MCF 10A (cell line): ENCODE results near the gene EIPR1. TPM values are rescaled to one million over a fixed set of nuclear protein-coding genes. Genes with fewer than 3 reads are reported as not detected.

Experiments used
- BruUV-seq: library from RNA; stranded (reverse); fragments of 400-500 nt; replicated peaks from 2 replicates; lab custom pipeline; 2021; lab: Mats Ljungman, UMichigan
- CTCF ChIA-PET: fragments of 300-600 bp; sonication (Branson Sonifier 250); formaldehyde crosslinking; extraction: SDS; loops from one replicate; lab custom pipeline; 2021; ENCODE audit warnings: antibody characterized with exemption, inconsistent platforms; lab: Yijun Ruan, JAX
- POLR2A ChIA-PET: fragments of 300-600, 350-650 bp; sonication (Branson Sonifier 250); formaldehyde crosslinking; extraction: SDS; loops from one replicate; lab custom pipeline; 2020; ENCODE audit warnings: antibody characterized with exemption, inconsistent platforms; lab: Yijun Ruan, JAX
- DNase-seq: peaks from one replicate; pipeline ENCODE4 v3.0.0-alpha.2; 2018; ENCODE audit not compliant: unreplicated experiment
- H3K27ac Mint-ChIP-seq: one replicate; pipeline ENCODE4 v1.8.0; 2022; ENCODE audit warnings: mild to moderate bottlenecking, low read depth, mixed read lengths; ENCODE audit not compliant: unreplicated experiment
- H3K27me3 Mint-ChIP-seq: one replicate; pipeline ENCODE4 v1.8.0; 2022; ENCODE audit warnings: mixed read lengths; ENCODE audit not compliant: insufficient read depth, unreplicated experiment
- H3K36me3 Mint-ChIP-seq: one replicate; pipeline ENCODE4 v1.8.0; 2022; ENCODE audit warnings: mild to moderate bottlenecking, moderate library complexity, mixed read lengths; ENCODE audit not compliant: insufficient read depth, unreplicated experiment
- H3K4me1 Mint-ChIP-seq: one replicate; pipeline ENCODE4 v1.8.0; 2022; ENCODE audit warnings: mixed read lengths; ENCODE audit not compliant: insufficient read depth, unreplicated experiment
- H3K4me3 Mint-ChIP-seq: one replicate; pipeline ENCODE4 v1.8.0; 2022; ENCODE audit warnings: mild to moderate bottlenecking, moderate library complexity, mixed read lengths; ENCODE audit not compliant: unreplicated experiment
- H3K9me3 Mint-ChIP-seq: one replicate; pipeline ENCODE4 v1.8.0; 2022; ENCODE audit warnings: mixed read lengths; ENCODE audit not compliant: unreplicated experiment
- CTCF ChIP-seq: fragments of 200-600 bp; IDR thresholded peaks from one replicate; pipeline ENCODE4 v1.8.0; 2022; ENCODE audit warnings: antibody characterized with exemption, mild to moderate bottlenecking; ENCODE audit not compliant: unreplicated experiment
- intact Hi-C: fragments of 100-400 bp; cut with micrococcal nuclease; formaldehyde crosslinking; loops from 2 replicates; pipeline ENCODE4 v1.14.1; 2022
- total RNA-seq: library from RNA; stranded (reverse); gene quantifications from 2 replicates; pipeline ENCODE4 v1.2.3, GENCODE V29; 2022

The EIPR1 gene
- total RNA-seq, 1 experiment from 2014 or later = 49.0 TPM

DNA sequence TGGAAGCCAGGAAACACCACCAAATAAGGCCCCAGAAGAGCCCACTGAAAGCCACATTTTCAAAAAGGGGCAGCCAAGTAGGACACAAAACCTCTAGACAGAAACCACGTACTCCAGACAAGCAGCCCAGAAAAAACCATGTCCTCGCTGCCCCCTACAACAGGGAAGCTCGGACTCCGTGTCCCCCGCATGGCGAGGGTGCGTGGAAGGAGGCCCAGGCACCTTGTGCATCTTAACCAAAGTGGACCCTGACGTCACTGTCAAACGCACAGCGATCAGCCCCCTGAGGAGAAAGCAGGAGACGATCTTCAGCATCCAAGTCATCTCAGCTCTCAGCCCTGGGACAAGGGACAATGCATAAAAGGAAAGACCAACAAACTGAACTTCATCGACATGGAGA lies 168.4 kb downstream of the EIPR1 start:
- Mint-ChIP-seq H3K4me1 (no peaks in the 10 kb centered on the region), H3K9me3 (no peaks in the 10 kb centered on the region), H3K27ac (no peak overlapping the region), H3K4me3 (no peak overlapping the region), H3K36me3 (peaks cover 6% of the 10 kb centered on the region), H3K27me3 (no peaks in the 10 kb centered on the region)
- DNase-seq = no peak
- no peak for TF ChIP-seq CTCF
- ChIA-PET POLR2A (no interaction called here), CTCF (no interaction called here)
- BruUV-seq = no TSS peak
- intact Hi-C loops = no loop called here

DNA sequence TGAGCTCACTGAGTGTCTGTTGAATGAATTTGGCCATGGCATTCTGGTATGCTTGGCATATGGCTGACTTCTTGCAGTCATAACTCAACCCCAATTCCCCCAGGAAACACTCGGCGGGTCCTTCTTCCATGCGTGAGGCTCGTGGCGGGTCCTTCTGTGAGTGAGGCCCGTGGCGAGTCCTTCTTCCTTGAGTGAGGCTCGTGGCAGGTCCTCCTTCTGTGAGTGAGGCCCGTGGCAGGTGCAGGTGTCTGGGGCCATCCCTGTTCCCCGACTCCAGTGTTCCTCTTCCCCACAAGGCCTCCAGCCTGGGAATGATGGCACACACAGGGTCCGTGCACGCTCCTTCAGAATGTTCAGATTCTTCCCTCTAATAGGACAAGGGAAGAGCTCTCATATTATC lies 169.0 kb downstream of the EIPR1 start:
- intact Hi-C loops = no loop called here
- H3K27me3 Mint-ChIP-seq = no peaks in the 10 kb centered on the region
- H3K9me3 Mint-ChIP-seq = no peaks in the 10 kb centered on the region
- ChIA-PET POLR2A (no interaction called here), CTCF (no interaction called here)
- no peak for DNase-seq
- H3K4me1 Mint-ChIP-seq = no peaks in the 10 kb centered on the region
- H3K36me3 Mint-ChIP-seq = no peaks in the 10 kb centered on the region
- no TSS peak for BruUV-seq
- H3K4me3 Mint-ChIP-seq = no peak overlapping the region
- no peak overlapping the region for H3K27ac Mint-ChIP-seq
- TF ChIP-seq CTCF = no peak

- no peak overlapping the region for H3K4me3 Mint-ChIP-seq
- intact Hi-C loops = no loop called here
- H3K36me3 Mint-ChIP-seq = no peaks in the 10 kb centered on the region
- no peak for DNase-seq
- H3K27ac Mint-ChIP-seq = no peak overlapping the region
- H3K27me3 Mint-ChIP-seq = no peaks in the 10 kb centered on the region
- POLR2A ChIA-PET = no interaction called here
- no peak for TF ChIP-seq CTCF
- H3K9me3 Mint-ChIP-seq = no peaks in the 10 kb centered on the region
- CTCF ChIA-PET = interaction anchor here (1.3 kb wide), 1 partner anchor 8 kb away, joined by 5 read pairs; no protein-coding TSS in a partner anchor
- no peaks in the 10 kb centered on the region for H3K4me1 Mint-ChIP-seq
- BruUV-seq = no TSS peak
Measured at GRCh38 chr2:3208179-3208578, 169.4 kb downstream of the EIPR1 start.

- ChIA-PET POLR2A (no interaction called here), CTCF (interaction anchor here (1.3 kb wide), 1 partner anchor 9 kb away, joined by 5 read pairs; no protein-coding TSS in a partner anchor)
- Mint-ChIP-seq H3K4me3 (no peak overlapping the region), H3K9me3 (no peaks in the 10 kb centered on the region), H3K36me3 (no peaks in the 10 kb centered on the region), H3K4me1 (no peaks in the 10 kb centered on the region), H3K27me3 (no peaks in the 10 kb centered on the region), H3K27ac (no peak overlapping the region)
- no peak for DNase-seq
- no peak for TF ChIP-seq CTCF
- BruUV-seq = no TSS peak
- intact Hi-C loops = no loop called here
Measured at GRCh38 chr2:3207091-3207491, 170.5 kb downstream of the EIPR1 start.
